GM12874 (cell line): Measurements from ENCODE around the gene NBAS.

Experiments
- TF ChIP-seq, protein P1 (sequence below): IDR thresholded peaks from 2 replicates; pipeline ENCODE4 v1.5.1; 2011; ENCODE audit warnings: low read depth, mild to moderate bottlenecking, control low read depth, low read length, moderate library complexity; ENCODE audit not compliant: insufficient read depth

The NBAS gene

DNA sequence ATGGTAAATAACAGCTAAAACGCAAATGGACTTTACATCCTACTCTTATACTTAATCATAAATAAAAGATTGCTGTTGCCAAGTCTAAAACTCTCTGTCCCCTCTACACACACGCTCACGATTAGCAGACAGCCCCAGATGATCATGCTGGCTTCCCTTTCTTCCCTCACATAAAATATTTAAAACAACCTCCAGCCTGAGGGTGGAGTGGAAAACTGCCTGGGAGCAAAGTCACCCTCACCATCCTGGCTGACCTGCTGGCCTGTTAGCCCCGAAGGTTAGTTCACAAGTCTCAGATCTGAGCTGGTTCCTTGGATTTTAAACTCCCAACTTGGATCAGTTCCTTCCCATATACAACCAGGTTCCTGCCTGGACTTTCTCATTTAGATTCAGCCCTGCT, 288.2 kb downstream of the NBAS start:
- TF ChIP-seq, protein P1, sequence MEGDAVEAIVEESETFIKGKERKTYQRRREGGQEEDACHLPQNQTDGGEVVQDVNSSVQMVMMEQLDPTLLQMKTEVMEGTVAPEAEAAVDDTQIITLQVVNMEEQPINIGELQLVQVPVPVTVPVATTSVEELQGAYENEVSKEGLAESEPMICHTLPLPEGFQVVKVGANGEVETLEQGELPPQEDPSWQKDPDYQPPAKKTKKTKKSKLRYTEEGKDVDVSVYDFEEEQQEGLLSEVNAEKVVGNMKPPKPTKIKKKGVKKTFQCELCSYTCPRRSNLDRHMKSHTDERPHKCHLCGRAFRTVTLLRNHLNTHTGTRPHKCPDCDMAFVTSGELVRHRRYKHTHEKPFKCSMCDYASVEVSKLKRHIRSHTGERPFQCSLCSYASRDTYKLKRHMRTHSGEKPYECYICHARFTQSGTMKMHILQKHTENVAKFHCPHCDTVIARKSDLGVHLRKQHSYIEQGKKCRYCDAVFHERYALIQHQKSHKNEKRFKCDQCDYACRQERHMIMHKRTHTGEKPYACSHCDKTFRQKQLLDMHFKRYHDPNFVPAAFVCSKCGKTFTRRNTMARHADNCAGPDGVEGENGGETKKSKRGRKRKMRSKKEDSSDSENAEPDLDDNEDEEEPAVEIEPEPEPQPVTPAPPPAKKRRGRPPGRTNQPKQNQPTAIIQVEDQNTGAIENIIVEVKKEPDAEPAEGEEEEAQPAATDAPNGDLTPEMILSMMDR = no peak

DNA sequence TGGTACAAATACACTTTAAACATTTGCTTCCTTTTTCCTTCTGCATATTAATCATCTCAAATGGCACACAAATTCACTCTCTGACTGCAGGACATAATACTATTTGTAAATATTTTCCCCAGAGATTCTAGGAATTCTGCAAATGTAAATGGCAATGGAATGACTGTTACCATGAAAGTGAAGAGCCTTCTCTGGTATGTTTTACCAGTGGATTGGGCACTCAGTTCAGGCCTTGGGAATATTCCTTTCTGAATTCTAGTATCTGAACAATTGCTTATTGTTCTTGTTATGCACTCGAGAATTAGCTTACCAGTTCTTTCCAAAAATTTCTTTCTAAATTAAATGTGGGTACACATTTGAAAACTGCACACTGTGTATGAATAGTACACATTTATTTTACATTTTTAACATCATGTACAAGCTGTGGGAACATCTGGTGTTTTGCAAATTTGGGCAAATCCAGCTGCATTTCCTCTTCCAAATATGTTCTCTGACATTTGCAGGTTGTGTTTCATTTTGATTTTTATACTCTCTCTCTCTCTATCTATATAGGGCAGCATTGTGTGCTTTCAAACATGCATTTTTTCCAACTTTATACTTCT, 289.1 kb downstream of the NBAS start:
- TF ChIP-seq, protein P1 = no peak

DNA sequence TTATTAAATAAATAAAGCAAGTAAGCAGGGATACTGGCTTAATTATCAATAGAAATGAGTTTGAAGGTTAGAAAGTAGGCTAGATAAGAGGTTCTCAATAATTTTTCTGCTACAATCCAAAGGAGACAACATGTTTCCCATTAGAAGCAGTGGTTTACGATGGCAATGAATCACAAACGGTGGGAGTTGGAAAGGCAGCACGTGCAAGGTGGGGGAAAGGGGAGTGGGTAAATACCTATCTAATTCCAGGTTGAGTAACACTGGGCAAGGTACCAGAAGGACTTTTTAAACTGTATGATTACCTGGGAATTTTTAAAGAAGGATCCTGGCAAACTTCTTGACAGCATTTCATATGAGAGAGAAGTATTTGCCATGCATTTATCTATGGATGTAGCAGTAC, 289.9 kb downstream of the NBAS start:
- TF ChIP-seq, protein P1 = no peak

DNA sequence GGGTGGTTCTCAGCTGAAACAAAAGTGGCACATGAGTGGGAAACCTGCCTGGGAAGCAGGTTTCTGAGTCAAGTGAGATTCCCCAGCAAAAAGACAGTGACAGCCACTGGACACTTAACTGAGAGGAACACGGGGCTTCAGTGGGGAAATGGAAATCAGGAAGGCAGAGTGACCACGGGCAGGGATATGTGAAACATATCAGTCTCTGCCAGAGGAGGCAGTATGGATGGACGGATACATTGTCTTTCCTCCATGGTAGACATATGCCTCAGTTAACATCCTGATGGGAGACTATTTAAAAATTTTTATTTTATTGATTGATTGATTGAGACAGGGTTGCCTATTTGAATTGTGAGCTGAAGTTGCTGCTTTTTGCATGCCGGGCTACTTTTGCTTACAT, 292.1 kb downstream of the NBAS start:
- TF ChIP-seq, protein P1 = no peak

DNA sequence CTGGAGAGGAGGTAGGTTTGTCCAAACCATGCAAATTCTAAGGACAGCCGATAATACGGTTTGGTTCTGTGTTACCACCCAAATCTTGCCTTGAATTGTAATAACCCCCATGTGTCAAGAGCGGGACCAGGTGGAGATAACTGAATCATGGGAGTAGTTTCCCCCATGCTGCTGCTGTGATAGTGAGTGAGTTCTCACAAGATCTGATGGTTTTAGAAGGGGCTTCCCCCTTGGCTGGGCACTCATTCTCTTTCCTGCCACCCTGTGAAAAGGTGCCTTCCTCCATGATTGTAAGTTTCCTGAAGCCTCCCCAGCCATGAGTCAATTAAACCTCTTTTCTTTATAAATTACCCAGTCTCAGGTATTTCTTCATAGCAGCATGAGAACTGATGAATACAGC, 295.2 kb downstream of the NBAS start:
- TF ChIP-seq, protein P1 = no peak

DNA sequence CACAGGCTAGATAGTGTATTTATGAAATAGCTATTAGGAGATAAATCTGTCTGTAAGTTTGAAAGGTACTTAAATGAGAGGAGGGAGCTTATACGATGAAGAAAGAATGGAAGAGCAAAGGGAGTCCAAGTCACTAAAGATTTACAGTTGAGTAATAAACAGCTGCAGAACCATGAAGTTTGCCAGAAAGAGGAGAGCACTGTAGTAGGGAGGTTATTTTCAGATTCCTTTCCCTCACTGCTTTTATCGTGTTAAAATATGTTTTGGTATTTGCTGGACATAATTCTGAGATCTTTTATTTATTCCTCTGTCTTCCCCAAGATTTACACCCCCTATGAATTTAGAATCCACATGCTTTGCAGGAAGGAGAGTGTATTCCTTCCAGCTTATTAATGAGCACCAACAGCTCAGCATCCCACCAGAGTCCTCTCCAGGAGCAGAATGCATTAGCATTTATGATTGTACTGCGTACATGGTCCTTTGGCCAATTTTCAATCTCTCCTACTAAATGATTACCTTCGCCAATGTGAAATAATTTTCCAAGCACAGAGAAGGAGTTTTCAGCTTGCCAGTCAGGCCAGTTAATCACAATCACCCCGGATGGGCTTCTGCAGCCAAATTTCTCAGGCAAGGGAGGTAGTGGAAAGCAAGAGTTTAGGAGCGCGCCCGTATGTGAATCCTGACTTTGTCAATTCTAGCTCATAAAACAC, 297.0 kb downstream of the NBAS start:
- TF ChIP-seq, protein P1 = no peak

DNA sequence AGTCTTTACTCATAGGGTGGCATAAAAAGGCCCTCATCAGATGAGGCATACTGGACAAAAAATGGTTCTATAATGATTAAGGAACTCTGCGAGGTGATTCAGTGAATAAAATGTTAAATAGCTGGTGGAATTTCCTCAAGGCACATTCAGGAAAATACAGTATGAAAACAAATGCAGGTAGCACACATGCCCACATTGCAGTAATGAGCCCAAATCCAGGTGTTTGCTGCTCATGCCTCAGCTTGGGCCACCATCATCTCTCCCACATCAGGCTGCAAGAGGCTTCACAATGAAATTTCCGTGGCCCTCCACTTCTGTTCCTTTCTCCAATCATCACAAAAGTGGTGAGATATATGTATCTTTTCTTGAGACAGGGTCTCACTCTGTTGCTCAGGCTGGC, 298.3 kb downstream of the NBAS start:
- TF ChIP-seq, protein P1 = no peak
